Body of pancreas (tissue), 4 donors: ENCODE data around the gene ARGLU1. TPM values are rescaled to one million over a fixed set of nuclear protein-coding genes. Genes with fewer than 3 reads are reported as not detected.

Experiments used
- ATAC-seq: fragments of 150-250 bp; one replicate; pipeline ENCODE4 v1.9.1; 2016
- DNase-seq, 4 donors: peaks; one replicate each; pipeline ENCODE4 v3.0.0-alpha.2; 2019
- H3K27ac ChIP-seq, 4 donors: fragments of 200-600 bp; sonication (generic); 1 replicate in 3 of 4; 2 replicates in 1 of 4; pipeline versions ENCODE4 v1.5.1 to v1.6.1; 2016 to 2019; ENCODE audit warnings: mild to moderate bottlenecking in 1 of 4, mixed read lengths in 1 of 4, moderate library complexity in 1 of 4
- H3K27me3 ChIP-seq, 2 donors: fragments of 200-600 bp; sonication (generic); one replicate each; pipeline ENCODE4 v1.6.0; 2016; ENCODE audit warnings: mild to moderate bottlenecking in 1 of 2
- H3K36me3 ChIP-seq, 2 donors: fragments of 200-600 bp; sonication (generic); replicated peaks in 1 of 2; 2 replicates each; pipeline ENCODE4 v1.5.1; 2016; ENCODE audit warnings: low read depth in 2 of 2; ENCODE audit not compliant: insufficient read depth in 1 of 2
- H3K4me1 ChIP-seq: fragments of 200-600 bp; sonication (generic); one replicate; pipeline ENCODE4 v1.6.0; 2016
- H3K4me3 ChIP-seq, 2 donors: fragments of 200-600 bp; sonication (generic); 1 replicate in 1 of 2; 2 replicates in 1 of 2; pipeline ENCODE4 v1.5.1; 2016 to 2019
- H3K9me3 ChIP-seq, 3 donors: fragments of 200-600 bp; sonication (generic); 1 replicate in 2 of 3; 2 replicates in 1 of 3; pipeline ENCODE4 v1.5.1; 2016
- POLR2A ChIP-seq, 3 donors: fragments of 450-650 bp; IDR thresholded peaks; one replicate each; pipeline ENCODE4 v1.6.1; 2016; ENCODE audit warnings: antibody characterized with exemption in 3 of 3, mild to moderate bottlenecking in 2 of 3
- WGBS, 2 donors: methylation state at CpG; one replicate each; pipeline ENCODE4 v1.1.5; 2017; 5-methylcytosine and 5-hydroxymethylcytosine counted together
- intact Hi-C: fragments of 100-400 bp; cut with DNase I; formaldehyde crosslinking; loops from one replicate; pipeline ENCODE4 v1.15.1; 2023
- total RNA-seq, 2 donors: library from RNA; depleted of rRNA; stranded (reverse); fragments of >200 nt; gene quantifications; one replicate each; pipeline ENCODE4 v1.1.0, GENCODE V29; 2016
- TF ChIP-seq, protein P1 (sequence below), 7 experiments: fragments of 450-650 bp in 4 of 7; fragments of 200-600 bp in 3 of 7; sonication (generic) in 3 of 7; IDR thresholded peaks; one replicate each; pipeline ENCODE4 v1.5.1; 2016 to 2019; ENCODE audit warnings: antibody characterized with exemption in 7 of 7

Gene ARGLU1
- total RNA-seq, 2 donors from 2014 or later: 76.8 to 86.9 TPM

DNA sequence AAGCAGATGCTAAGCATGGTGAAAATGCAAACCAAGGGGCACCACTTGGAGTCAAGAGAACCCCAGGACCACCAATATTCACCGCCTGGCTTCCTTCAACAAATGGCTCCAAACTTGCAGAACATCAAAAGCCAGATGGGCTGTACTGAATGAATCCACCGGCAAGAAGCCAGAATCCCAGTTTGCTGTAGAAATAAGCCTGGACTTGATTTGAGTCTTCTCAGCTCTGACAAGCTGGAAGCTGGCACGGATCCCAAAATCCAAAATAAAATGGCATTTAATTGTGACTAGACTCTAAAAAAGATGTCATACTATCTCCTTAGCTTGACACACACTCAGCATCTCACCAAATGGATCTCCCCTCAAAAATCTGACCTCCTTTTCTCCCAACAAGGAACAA is 44.4 kb downstream of the ARGLU1 start:
- Histone ChIP-seq H3K4me1 (peaks cover 5% of the 10 kb centered on the region), H3K27ac (no peak overlapping the region), H3K9me3 (no peaks in the 10 kb centered on the region), H3K36me3 (no peaks in the 10 kb centered on the region), H3K4me3 (no peak overlapping the region), H3K27me3 (no peaks in the 10 kb centered on the region)
- no peak for ATAC-seq
- DNase-seq: no peak
- 55 to 72% methylated on average over 3 of the region's 3 CpGs for WGBS, 2 donors
- intact Hi-C loops: loop anchor here (10.0 kb wide), 2 partner anchors 439 to 1119 kb away; no protein-coding TSS in a partner anchor
- TF ChIP-seq, protein P1, sequence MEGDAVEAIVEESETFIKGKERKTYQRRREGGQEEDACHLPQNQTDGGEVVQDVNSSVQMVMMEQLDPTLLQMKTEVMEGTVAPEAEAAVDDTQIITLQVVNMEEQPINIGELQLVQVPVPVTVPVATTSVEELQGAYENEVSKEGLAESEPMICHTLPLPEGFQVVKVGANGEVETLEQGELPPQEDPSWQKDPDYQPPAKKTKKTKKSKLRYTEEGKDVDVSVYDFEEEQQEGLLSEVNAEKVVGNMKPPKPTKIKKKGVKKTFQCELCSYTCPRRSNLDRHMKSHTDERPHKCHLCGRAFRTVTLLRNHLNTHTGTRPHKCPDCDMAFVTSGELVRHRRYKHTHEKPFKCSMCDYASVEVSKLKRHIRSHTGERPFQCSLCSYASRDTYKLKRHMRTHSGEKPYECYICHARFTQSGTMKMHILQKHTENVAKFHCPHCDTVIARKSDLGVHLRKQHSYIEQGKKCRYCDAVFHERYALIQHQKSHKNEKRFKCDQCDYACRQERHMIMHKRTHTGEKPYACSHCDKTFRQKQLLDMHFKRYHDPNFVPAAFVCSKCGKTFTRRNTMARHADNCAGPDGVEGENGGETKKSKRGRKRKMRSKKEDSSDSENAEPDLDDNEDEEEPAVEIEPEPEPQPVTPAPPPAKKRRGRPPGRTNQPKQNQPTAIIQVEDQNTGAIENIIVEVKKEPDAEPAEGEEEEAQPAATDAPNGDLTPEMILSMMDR (IDR thresholded peaks at IDR 0.05): no peak

DNA sequence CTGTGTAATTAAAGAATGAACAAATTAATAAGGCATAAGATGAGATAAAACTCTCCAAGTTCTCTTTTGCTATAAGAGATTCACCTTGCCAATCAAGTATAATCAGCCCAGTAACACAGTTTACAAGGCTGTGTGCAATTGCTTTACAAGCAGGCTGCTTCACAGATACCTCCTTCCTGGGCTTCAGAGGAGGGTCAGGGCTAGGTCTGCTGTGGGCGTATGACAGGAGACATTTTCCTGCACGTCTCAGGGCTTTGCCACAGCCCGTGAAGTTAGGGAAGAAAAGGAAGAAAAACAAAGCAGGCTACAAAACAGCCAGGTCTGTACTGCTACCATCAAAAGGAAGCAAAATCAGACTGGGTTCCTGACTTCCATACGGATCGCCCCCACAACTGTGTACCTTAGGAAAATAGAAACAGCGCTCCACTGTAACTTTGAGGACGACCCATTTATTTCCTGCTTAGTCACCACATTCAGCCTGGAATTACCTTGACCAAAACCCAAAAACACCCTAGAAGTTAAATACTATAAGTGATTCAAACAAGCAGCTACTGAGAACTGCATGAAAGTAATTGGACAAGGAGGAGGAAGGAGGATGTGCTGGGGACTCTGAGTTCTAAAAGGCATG is 44.9 kb downstream of the ARGLU1 start:
- Histone ChIP-seq H3K4me1 (peaks cover 5% of the 10 kb centered on the region), H3K36me3 (no peaks in the 10 kb centered on the region), H3K4me3 (no peak overlapping the region), H3K27me3 (no peaks in the 10 kb centered on the region), H3K27ac (no peak overlapping the region), H3K9me3 (no peaks in the 10 kb centered on the region)
- DNase-seq (no peak), ATAC-seq (no peak)
- intact Hi-C loops: loop anchor here (10.0 kb wide), 2 partner anchors 438 to 1118 kb away; no protein-coding TSS in a partner anchor
- 70% methylated on average over 7 of the region's 7 CpGs for whole genome bisulfite sequencing, 2 donors
- no peak for TF ChIP-seq POLR2A (IDR thresholded peaks at IDR 0.05)
- TF ChIP-seq, protein P1 (IDR thresholded peaks at IDR 0.05): no peak

DNA sequence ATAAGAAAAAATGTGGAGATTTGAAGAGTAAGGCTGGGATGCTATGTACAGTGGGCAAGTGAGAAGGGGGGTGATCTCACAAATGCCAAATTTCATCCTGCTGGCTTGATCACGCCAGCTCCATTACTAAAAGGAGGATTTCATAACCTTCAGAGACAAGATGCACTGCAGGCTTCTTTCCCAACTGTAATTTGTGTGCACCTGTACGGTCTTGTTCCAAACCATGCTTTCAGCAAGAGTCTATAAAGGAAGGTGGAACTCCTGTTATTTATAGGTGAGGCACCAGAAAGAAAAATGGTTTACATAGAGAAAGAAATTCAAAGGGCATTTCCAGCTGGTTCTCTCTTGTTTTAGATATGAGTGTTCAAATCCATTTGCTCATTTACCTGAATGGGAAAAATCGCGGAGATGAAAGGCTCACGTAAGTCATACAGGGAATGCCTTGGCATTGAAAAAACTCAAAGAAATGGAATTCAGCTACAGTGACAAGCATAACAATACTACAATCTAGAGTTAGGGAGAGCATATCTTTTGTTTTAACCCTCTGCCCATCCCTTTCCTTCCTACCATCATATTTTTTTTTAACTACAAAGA is 45.7 kb downstream of the ARGLU1 start:
- WGBS, 2 donors: 80 to 84% methylated on average over 5 of the region's 5 CpGs
- Histone ChIP-seq H3K9me3 (no peaks in the 10 kb centered on the region), H3K36me3 (no peaks in the 10 kb centered on the region), H3K27me3 (no peaks in the 10 kb centered on the region), H3K4me3 (no peak overlapping the region), H3K4me1 (peaks cover 5% of the 10 kb centered on the region), H3K27ac (no peak overlapping the region)
- no peak for DNase-seq
- ATAC-seq: no peak
- no peak for TF ChIP-seq POLR2A (IDR thresholded peaks at IDR 0.05)
- TF ChIP-seq, protein P1 (IDR thresholded peaks at IDR 0.05): no peak
- intact Hi-C loops: loop anchor here (10.0 kb wide), 2 partner anchors 437 to 1117 kb away; no protein-coding TSS in a partner anchor

DNA sequence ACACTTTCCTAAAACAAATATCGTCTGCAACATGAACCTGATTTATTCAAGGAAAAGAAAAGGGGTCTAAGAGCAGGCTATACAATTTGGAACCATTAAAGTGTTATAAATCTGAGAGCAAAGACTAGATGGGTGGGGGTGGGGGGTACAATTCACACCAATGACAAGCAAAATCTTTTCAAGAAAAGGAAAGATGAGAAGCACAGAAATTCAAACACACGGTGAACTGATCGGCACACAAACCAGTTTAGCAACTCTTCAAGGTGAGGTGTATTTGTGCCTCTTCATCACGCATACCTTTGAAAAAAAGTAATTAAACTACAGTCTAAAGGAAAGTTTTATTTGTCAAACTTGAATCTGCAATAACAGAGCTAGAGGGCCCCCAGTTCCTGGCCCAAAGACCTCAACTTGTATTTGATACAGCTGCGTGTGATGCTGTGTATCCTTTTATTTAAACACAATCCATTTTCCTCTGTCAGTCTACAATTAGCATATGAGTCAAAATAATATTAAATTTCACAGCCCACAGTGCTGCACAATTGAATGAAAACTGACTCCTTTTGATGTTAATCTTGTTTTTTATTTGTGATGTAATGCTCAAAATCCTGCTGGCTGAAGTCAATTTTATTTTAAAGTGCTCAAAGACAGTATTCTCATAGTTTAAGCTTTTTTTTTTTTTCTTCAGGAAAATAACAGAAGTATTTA is 46.7 kb downstream of the ARGLU1 start:
- Histone ChIP-seq H3K4me1 (peaks cover 5% of the 10 kb centered on the region), H3K4me3 (no peak overlapping the region), H3K27me3 (no peaks in the 10 kb centered on the region), H3K9me3 (no peaks in the 10 kb centered on the region), H3K36me3 (no peaks in the 10 kb centered on the region), H3K27ac (no peak overlapping the region)
- TF ChIP-seq, protein P1 (IDR thresholded peaks at IDR 0.05): no peak
- TF ChIP-seq POLR2A (IDR thresholded peaks at IDR 0.05): no peak
- intact Hi-C loops: loop anchor here (10.0 kb wide), 2 partner anchors 436 to 1116 kb away; no protein-coding TSS in a partner anchor
- ATAC-seq: no peak
- no peak for DNase-seq
- 14 to 25% methylated on average over 5 of the region's 5 CpGs for WGBS, 2 donors
